Embryonic facial prominence (tissue), 1 donor: Measurements from ENCODE around the gene GLMP.
A peak's percentile ranks its signal among the peaks of the same experiment; 100 is the strongest.
"Not testable (repeated sequence)": the region's sequence is repeated elsewhere in the genome, so short reads cannot be mapped to it uniquely, and the experiment has no call there.

Experiments used
- DNase-seq: peaks from one replicate; pipeline ENCODE4 v3.0.0-alpha.2; 2016; ENCODE audit errors: extremely low spot score

The GLMP gene, protein sequence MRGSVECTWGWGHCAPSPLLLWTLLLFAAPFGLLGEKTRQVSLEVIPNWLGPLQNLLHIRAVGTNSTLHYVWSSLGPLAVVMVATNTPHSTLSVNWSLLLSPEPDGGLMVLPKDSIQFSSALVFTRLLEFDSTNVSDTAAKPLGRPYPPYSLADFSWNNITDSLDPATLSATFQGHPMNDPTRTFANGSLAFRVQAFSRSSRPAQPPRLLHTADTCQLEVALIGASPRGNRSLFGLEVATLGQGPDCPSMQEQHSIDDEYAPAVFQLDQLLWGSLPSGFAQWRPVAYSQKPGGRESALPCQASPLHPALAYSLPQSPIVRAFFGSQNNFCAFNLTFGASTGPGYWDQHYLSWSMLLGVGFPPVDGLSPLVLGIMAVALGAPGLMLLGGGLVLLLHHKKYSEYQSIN

DNA sequence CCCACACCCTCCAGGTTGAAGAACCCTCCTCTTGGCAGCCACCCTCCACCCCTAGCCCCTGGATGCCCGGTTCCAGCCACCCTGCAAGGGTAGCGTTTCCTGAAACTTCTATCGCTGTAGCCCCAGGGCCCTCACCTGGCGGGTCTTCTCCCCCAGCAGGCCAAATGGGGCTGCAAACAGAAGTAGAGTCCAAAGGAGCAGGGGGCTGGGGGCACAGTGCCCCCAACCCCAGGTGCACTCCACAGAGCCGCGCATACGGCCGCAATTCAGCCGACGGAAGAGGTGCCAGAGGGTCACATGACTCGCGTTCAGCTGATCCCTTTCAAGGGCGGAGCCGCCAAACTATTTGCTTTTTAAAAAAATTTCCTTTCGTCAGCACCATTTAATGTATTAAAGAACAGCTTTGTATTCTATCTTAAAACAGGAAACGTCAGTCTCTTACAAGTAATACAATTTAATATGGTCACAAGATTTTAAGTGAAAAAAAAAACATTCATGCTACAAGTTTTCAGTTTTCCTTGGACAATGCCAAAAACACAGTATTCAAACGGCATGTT lies at the start of gene GLMP:
TSS of gene GLMP (minus strand) at position 289 of the 557 bp plus-strand sequence. CDS start at position 255, 34 bp downstream.
- DNase-seq = peak; percentile 70

- no peak for DNase-seq
Measured at GRCh38 chr1:156344409-156344808, 48.9 kb upstream of the GLMP start.

GRCh38 chr1:156342166-156342955 lies 46.9 kb upstream of the GLMP start:
- DNase-seq = no peak

- DNase-seq = peak; percentile 99
Measured at GRCh38 chr1:156338180-156338976, 42.9 kb upstream of the GLMP start, which contains the start of the genes CCT3 and TSACC. Gene CCT3, minus strand, starts transcription at chr1:156338292. Its CDS starts 108 bp downstream, at chr1:156338184. Gene TSACC, plus strand, starts transcription at chr1:156338526. Its CDS starts 1,232 bp downstream, at chr1:156339758.

DNA sequence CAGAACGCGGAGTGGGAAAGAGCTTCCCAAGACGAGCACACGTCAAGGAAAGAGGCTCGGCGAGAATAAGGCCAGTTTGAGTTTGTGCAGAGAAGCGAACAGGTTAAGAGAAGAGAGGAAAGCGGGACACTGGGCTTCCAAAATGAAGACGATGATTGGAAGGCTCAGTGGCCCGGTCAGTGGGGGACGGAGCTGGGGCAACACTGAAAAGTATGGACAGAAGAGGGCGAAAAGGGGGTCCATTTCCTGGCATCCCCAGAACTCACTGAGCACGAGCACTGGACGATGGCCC lies 42.4 kb upstream of the GLMP start:
- DNase-seq = no peak

DNA sequence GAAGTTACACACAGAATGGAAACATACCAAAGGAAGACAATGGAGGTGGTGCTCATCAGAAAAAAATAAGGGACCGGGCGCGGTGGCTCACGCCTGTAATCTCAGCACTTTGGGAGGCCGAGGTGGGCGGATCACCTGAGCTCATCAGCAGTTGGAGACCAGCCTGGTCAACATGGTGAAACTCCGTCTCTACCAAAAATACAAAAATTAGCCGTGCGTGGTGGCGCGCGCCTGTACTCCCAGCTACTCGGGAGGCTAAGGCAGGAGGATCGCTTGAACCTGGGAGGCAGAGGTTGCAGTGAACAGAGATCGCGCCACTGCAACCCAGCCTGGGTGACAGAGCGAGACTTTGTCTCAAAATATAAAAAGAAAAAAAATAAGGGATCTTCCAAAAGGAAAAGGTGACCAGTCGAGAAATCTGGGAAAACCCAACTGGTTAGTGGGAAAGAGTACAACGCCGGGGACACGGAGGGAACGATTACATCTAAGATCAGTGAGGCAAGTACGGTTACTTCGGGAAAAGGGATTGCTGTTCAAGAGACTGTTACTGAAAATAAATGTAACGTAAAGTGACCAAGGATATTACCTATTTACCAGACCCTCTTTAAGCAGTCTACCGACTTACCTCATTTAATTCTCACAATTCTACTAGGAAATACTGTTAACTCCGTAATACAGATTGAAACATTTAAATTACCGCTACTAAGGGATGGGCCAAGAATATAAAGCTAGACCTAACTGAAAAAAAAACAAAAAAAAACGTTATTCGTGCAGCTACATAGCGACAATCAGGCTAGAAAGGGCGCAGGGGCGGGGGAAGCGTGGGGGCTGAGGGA lies 41.8 kb upstream of the GLMP start:
- no peak for DNase-seq

DNA sequence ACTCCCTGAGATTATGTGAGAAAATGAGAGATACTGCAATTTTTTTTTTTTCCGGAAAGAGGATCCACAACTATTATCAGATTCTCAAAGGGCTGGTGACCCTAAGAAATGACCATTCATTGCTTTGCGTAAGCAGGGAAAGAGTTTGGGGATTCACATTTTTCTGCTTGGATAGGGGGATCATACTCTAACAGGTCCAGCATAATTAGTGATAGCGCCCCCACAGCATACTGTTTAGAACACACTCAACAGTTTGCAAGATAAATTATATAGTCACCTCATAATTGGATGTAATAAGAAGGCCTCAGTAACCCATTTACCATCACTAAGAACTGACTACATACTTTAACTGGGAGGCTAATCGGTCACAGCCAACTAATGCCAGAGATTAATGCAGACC lies 40.8 kb upstream of the GLMP start:
- no peak for DNase-seq

GRCh38 chr1:156323179-156323578 lies 27.7 kb upstream of the GLMP start:
- DNase-seq = not testable (repeated sequence)

GRCh38 chr1:156320560-156320959 lies 25.1 kb upstream of the GLMP start:
- DNase-seq = no peak

DNA sequence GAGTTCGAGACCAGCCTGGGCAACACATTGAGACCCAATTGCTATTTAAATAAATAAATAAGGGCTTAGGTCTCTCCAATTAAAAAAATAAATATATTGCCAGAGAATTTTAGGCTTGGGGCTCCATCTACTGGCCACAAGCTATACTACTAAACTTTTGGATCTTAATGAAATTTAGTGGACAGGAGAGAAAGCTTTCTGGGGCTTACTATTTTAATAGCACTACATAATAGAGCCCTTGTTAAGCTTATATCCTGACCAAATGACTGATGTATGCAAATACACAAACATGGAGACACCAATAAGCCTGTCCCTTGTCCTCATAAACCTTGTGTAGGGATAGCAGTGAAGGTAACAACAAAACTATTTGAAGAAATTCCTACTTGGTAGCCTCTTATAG lies 24.2 kb upstream of the GLMP start:
- no peak for DNase-seq

GRCh38 chr1:156316909-156317308 lies 21.4 kb upstream of the GLMP start:
- DNase-seq = no peak

- no peak for DNase-seq
Measured at GRCh38 chr1:156310962-156311361, 15.5 kb upstream of the GLMP start.

GRCh38 chr1:156308078-156308477 lies 12.6 kb upstream of the GLMP start:
- DNase-seq = no peak

GRCh38 chr1:156305215-156305614 lies 9.7 kb upstream of the GLMP start:
- no peak for DNase-seq

DNA sequence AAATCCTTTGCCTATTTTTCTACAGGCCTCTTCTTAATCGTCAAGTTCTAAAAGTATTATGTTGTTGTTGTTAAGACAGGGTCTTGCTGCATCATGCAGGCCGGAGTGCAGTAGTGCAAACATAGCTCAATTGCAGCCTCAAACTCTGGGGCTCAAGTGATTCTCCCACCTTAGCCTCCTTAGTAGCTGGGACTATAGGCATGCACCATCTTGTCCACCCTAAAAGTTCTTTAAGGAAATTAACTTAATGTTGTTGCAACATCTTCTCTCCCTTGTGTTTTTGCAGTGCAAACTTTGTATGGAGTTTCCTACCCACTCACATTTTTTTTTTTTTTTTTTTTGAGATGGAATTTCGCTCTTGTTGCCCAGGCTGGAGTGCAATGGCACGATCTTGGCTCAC lies 7.8 kb upstream of the GLMP start:
- DNase-seq = no peak

GRCh38 chr1:156298852-156299357 lies 3.4 kb upstream of the GLMP start, which contains the start of gene VHLL:
Gene VHLL, minus strand, starts transcription at chr1:156299307. Its CDS starts 118 bp downstream, at chr1:156299189.
- no peak for DNase-seq

- DNase-seq = no peak
Measured at GRCh38 chr1:156293895-156294294, 1.6 kb downstream of the GLMP start.

DNA sequence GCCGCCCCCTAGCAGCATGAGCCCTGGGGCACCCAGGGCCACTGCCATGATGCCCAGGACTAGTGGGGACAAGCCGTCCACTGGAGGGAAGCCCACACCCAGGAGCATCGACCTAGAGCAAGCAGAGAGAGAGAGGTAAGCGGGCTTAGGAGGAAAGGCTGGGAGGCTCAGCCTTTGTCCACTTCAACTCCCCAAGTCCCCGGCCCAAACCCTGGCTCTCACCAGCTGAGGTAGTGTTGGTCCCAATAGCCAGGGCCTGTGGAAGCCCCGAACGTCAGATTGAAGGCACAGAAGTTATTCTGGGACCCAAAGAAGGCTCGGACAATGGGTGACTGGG lies 2.4 kb downstream of the GLMP start:
- no peak for DNase-seq

DNA sequence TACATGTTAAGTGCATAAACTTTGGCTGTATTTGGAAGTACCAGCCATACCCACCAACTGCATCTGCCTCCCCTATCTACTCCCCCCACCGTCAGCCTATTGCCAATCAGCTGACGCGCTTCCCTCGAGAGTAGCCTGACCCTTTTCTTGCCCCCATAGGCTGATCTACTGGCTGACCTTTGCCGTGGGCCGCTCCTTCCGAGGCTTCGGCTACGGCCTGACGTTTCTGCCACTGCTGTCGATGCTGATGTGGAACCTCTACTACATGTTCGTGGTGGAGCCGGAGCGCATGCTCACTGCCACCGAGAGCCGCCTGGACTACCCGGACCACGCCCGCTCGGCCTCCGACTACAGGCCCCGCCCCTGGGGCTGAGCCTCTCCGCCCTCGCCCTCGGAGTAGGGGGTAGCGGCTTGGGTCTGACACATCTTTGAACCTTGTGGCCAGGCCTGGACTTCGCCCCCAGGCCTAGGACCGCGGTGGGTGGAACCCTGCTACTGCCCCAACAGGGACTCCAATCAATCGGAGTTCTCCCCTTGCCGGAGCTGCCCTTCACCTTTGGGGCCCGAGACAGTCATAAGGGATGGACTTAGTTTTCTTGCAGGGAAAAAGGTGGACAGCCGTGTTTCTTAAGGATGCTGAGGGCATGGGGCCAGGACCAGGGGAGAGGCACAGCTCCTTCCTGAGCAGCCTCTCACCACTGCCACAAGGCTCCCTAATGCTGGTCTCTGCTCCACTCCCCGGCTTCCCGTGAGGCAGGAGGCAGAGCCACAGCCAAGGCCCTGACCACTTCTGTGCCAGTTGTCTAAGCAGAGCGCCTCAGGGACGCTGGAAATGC lies 4.0 kb downstream of the GLMP start:
- DNase-seq = no peak

GRCh38 chr1:156289857-156290256 lies 5.6 kb downstream of the GLMP start:
- no peak for DNase-seq
